ENCODE measurements around the gene ERCC3.

ERCC3 gene

GRCh38 chr2:127293748-127294562, at the start of gene ERCC3:
ERCC3 (minus strand) TSS chr2:127294144; CDS start chr2:127294081, 63 bp downstream.
- TF ChIP-seq, protein P1, sequence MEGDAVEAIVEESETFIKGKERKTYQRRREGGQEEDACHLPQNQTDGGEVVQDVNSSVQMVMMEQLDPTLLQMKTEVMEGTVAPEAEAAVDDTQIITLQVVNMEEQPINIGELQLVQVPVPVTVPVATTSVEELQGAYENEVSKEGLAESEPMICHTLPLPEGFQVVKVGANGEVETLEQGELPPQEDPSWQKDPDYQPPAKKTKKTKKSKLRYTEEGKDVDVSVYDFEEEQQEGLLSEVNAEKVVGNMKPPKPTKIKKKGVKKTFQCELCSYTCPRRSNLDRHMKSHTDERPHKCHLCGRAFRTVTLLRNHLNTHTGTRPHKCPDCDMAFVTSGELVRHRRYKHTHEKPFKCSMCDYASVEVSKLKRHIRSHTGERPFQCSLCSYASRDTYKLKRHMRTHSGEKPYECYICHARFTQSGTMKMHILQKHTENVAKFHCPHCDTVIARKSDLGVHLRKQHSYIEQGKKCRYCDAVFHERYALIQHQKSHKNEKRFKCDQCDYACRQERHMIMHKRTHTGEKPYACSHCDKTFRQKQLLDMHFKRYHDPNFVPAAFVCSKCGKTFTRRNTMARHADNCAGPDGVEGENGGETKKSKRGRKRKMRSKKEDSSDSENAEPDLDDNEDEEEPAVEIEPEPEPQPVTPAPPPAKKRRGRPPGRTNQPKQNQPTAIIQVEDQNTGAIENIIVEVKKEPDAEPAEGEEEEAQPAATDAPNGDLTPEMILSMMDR (IDR thresholded peaks at IDR 0.05; ENCODE audit: extremely low read depth, missing control alignments): no peak
- peak; percentile 96 for DNase-seq (ENCODE audit: low spot score)

- no peak for DNase-seq (ENCODE audit: low spot score)
- TF ChIP-seq, protein P1 (IDR thresholded peaks at IDR 0.05; ENCODE audit: extremely low read depth, missing control alignments): no peak
Observed at GRCh38 chr2:127343277-127343676, 49.3 kb upstream of the ERCC3 start.

- DNase-seq (ENCODE audit: low spot score): peak; percentile 55
- TF ChIP-seq, protein P1 (IDR thresholded peaks at IDR 0.05; ENCODE audit: extremely low read depth, missing control alignments): no peak
Observed at GRCh38 chr2:127342101-127342500, 48.2 kb upstream of the ERCC3 start.

- DNase-seq (ENCODE audit: low spot score): no peak
- TF ChIP-seq, protein P1 (IDR thresholded peaks at IDR 0.05; ENCODE audit: extremely low read depth, missing control alignments): no peak
Observed at GRCh38 chr2:127332335-127332734, 38.4 kb upstream of the ERCC3 start.

- TF ChIP-seq, protein P1 (IDR thresholded peaks at IDR 0.05; ENCODE audit: extremely low read depth, missing control alignments): no peak
- DNase-seq (ENCODE audit: low spot score): no peak
Observed at GRCh38 chr2:127330753-127331152, 36.8 kb upstream of the ERCC3 start.

- DNase-seq (ENCODE audit: low spot score): no peak
- TF ChIP-seq, protein P1 (IDR thresholded peaks at IDR 0.05; ENCODE audit: extremely low read depth, missing control alignments): no peak
Observed at GRCh38 chr2:127326289-127326945, 32.5 kb upstream of the ERCC3 start.

DNA sequence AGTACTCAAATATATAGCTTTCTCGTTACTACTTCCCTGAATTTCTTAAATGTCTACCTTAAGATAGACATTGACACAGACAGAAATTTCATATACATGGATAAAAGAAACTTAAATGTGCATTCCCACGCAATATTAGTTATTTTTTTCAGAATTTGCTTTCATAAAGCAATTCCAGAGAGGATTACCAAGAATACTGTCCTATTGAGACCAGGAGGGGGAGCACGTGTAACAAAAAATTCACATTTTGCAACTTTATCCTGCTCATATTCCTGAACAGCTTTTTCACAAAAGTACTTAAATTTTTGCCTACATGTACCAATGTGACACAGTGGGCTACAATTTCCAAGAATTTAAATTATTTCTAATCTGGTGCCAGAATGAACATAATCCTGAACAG, 30.7 kb upstream of the ERCC3 start:
- no peak for DNase-seq (ENCODE audit: low spot score)
- TF ChIP-seq, protein P1 (IDR thresholded peaks at IDR 0.05; ENCODE audit: extremely low read depth, missing control alignments): peak; percentile 29
